Measurements from ENCODE around the gene CEP78. TPM values are rescaled to one million over a fixed set of nuclear protein-coding genes. Genes with fewer than 3 reads are reported as not detected.

The CEP78 gene
- total and polyA plus RNA-seq, 3 experiments from 2014 or later = 29.4 to 44.1 (median 37.9) TPM

DNA sequence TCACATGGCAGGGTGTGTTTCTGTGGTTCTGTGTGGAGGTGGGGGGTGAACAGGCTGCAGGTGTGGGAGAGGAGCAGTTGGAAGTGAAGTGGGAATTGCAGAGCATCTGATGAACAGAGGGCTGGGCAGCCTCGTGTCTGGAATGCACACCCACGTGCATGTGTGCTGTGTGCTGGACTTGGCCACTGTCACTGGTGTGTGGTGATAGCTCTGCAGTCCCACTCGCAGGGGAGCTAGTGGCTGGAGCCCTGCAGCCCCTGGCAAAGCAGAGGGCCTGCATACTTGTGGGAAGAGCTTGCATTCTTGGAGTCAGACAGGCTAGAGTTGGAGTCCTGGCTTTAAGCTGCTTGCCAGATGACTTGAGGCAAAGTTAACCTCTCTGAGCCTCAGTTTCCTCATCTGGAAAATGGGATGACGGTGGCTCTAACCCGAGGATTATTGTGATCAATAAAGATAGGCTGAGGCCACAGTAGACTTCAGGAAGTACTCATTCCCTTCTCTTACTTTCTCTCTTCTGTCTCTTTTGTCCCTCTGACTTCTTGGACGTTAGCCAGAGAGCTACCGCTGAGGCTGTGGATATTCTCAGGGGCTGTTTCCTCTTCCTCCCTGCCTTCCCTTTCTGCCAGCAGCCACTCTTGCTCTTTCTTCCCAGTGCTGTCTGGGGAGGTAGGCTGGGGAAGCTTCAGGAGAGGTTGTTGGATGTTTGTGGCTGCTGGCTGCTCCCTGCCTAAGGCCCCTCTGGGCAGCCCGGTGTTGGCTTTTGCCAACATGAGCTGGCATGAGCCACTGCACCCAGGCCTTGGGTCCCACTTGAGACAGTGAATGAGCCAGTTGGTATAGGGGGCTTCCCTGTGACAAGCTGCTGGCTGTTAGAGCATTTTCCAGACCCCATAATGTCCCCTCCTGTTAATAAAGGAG is 79.3 kb downstream of the CEP78 start:
- H3K36me3 Mint-ChIP-seq = peaks cover 19 to 36% (median 26%) of the 10 kb centered on the region in 3 donors

DNA sequence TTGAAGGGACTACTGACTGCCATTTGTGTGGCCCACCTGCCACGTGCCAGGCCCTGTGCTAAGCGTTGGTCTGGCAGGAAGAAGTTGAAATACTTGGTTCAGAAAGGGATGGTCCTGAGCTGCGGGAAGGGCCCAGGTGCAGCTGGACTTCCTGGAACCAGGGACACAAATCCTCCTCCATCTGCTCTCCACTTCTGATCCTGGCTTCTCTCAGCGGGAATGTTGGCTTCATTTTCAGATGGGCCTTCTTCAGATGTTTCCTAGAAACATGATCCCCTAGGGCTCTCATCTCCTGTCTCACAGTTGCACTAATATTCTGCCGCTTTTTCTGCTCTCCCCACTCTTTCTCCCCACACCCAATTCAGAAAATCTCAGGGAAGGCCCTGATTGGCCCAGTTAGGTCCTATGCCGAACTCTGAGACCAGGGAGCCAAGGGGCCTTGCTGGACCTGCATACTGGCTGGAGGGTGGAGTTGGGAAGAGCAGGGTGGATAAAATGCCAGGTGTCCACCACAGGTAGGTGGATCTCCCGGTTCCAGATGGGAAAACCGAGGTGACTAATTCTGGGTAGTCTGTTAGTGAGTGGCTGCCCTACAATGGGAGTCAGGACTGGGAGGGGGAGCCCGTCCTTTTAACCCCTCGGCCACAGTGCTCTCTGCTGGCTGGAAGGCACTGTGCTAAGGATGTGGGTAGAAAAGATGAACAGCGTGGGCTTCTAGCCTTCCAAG is 80.5 kb downstream of the CEP78 start:
- H3K4me1 ChIP-seq (ENCODE audit: insufficient read depth, low read length) = no peaks in the 10 kb centered on the region
- ChIA-PET POLR2A (no interaction called here), CTCF (no interaction called here)
- H3K27ac ChIP-seq (ENCODE audit: low read depth, low read length) = no peak overlapping the region
- Mint-ChIP-seq H3K36me3 (peaks cover 19 to 38% (median 23%) of the 10 kb centered on the region in 3 donors), H3K27ac (peak overlapping the region in 1 of 8 donors; percentile 17), H3K9me3 (no peaks in the 10 kb centered on the region), H3K4me3 (no peak overlapping the region), H3K4me1 (no peaks in the 10 kb centered on the region), H3K27me3 (no peaks in the 10 kb centered on the region)
- no peak for DNase-seq
- H3K9me3 ChIP-seq (ENCODE audit: low read length) = no peaks in the 10 kb centered on the region
- H3K36me3 ChIP-seq (ENCODE audit: insufficient read depth, low read length) = no peaks in the 10 kb centered on the region
- no peaks in the 10 kb centered on the region for H3K27me3 ChIP-seq (ENCODE audit: insufficient read depth, low read length, poor library complexity, severe bottlenecking)
- no peak overlapping the region for H3K4me3 ChIP-seq (ENCODE audit: low read length)

More for the DNA sequence above, 79.3 kb downstream of the CEP78 start:
- no peaks in the 10 kb centered on the region for H3K27me3 Mint-ChIP-seq
- no peak overlapping the region for H3K27ac ChIP-seq (ENCODE audit: low read depth, low read length)
- H3K4me1 Mint-ChIP-seq = no peaks in the 10 kb centered on the region
- H3K4me1 ChIP-seq (ENCODE audit: insufficient read depth, low read length) = no peaks in the 10 kb centered on the region
- no peaks in the 10 kb centered on the region for H3K36me3 ChIP-seq (ENCODE audit: insufficient read depth, low read length)
- ChIA-PET POLR2A (no interaction called here), CTCF (no interaction called here)
- H3K27me3 ChIP-seq (ENCODE audit: insufficient read depth, low read length, poor library complexity, severe bottlenecking) = no peaks in the 10 kb centered on the region
- no peaks in the 10 kb centered on the region for H3K9me3 ChIP-seq (ENCODE audit: low read length)
- H3K9me3 Mint-ChIP-seq = no peaks in the 10 kb centered on the region
- no peak overlapping the region for H3K4me3 ChIP-seq (ENCODE audit: low read length)
- peak overlapping the region in 3 of 8 donors; percentile 2 to 79 (median 64) for H3K27ac Mint-ChIP-seq
- no peak for DNase-seq
- peak overlapping the region in 1 of 7 donors; percentile 3 for H3K4me3 Mint-ChIP-seq

DNA sequence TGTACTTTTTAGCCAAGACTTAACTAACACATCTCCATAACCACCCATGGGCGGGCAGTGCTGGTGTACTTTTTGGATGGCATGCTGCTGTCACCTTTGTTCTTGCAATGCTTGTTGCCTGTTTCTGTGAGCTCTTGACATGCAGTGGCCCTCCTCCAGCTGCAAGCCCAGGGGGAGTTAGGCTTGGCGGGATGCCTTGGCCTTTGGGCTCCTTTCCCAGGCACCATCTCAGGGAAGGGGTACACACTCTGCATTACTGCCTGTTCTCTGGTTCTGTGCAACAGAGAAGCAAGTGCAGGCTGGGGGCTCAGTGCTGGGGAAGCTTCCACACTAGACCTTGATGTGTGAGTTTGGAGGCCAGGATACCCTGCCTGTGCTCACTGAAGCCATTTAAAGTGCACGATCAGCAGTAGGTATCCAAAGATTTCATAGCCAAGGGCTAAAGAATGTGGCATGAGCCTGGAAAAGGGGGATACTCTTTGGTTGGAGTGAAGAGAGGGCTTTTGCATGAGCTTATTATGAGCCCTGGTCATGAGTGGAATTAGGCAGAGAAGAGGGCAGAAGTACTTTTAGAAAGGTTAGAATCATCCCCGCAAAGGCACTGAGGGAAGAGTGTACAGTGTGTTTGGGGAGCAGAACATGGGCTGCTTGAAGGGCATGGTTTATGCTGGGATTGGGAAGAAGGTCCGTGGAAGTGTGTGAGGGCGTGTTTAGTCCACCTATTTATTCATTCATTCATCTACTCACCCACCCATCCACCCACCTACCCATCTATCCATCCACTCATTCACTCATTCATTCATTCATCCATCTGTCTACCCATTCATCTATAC is 83.5 kb downstream of the CEP78 start:
- Mint-ChIP-seq H3K4me1 (no peaks in the 10 kb centered on the region), H3K27me3 (no peaks in the 10 kb centered on the region), H3K4me3 (no peak overlapping the region), H3K27ac (no peak overlapping the region), H3K36me3 (peaks cover 19 to 34% (median 19%) of the 10 kb centered on the region in 3 donors), H3K9me3 (no peaks in the 10 kb centered on the region)
- ChIA-PET POLR2A (no interaction called here), CTCF (no interaction called here)
- no peaks in the 10 kb centered on the region for H3K36me3 ChIP-seq (ENCODE audit: insufficient read depth, low read length)
- H3K4me3 ChIP-seq (ENCODE audit: low read length) = no peak overlapping the region
- H3K4me1 ChIP-seq (ENCODE audit: insufficient read depth, low read length) = no peaks in the 10 kb centered on the region
- H3K9me3 ChIP-seq (ENCODE audit: low read length) = no peaks in the 10 kb centered on the region
- no peak overlapping the region for H3K27ac ChIP-seq (ENCODE audit: low read depth, low read length)
- H3K27me3 ChIP-seq (ENCODE audit: insufficient read depth, low read length, poor library complexity, severe bottlenecking) = no peaks in the 10 kb centered on the region
- DNase-seq = no peak

- Mint-ChIP-seq H3K4me3 (no peak overlapping the region), H3K4me1 (no peaks in the 10 kb centered on the region), H3K9me3 (no peaks in the 10 kb centered on the region), H3K27me3 (no peaks in the 10 kb centered on the region), H3K36me3 (peaks cover 19 to 32% (median 19%) of the 10 kb centered on the region in 3 donors), H3K27ac (no peak overlapping the region)
- no peak overlapping the region for H3K4me3 ChIP-seq (ENCODE audit: low read length)
- ChIA-PET POLR2A (no interaction called here), CTCF (no interaction called here)
- DNase-seq = no peak
- no peaks in the 10 kb centered on the region for H3K4me1 ChIP-seq (ENCODE audit: insufficient read depth, low read length)
- no peaks in the 10 kb centered on the region for H3K9me3 ChIP-seq (ENCODE audit: low read length)
- H3K36me3 ChIP-seq (ENCODE audit: insufficient read depth, low read length) = no peaks in the 10 kb centered on the region
- no peaks in the 10 kb centered on the region for H3K27me3 ChIP-seq (ENCODE audit: insufficient read depth, low read length, poor library complexity, severe bottlenecking)
- H3K27ac ChIP-seq (ENCODE audit: low read depth, low read length) = no peak overlapping the region
Observed at GRCh38 chr9:78320030-78320693, 84.3 kb downstream of the CEP78 start.

GRCh38 chr9:78320875-78321496 is 85.1 kb downstream of the CEP78 start:
- Mint-ChIP-seq H3K9me3 (no peaks in the 10 kb centered on the region), H3K27me3 (no peaks in the 10 kb centered on the region), H3K4me3 (no peak overlapping the region), H3K36me3 (peaks cover 19 to 32% (median 22%) of the 10 kb centered on the region in 3 donors), H3K4me1 (no peaks in the 10 kb centered on the region), H3K27ac (no peak overlapping the region)
- ChIA-PET POLR2A (no interaction called here), CTCF (no interaction called here)
- no peaks in the 10 kb centered on the region for H3K4me1 ChIP-seq (ENCODE audit: insufficient read depth, low read length)
- no peak for DNase-seq
- no peaks in the 10 kb centered on the region for H3K36me3 ChIP-seq (ENCODE audit: insufficient read depth, low read length)
- no peaks in the 10 kb centered on the region for H3K9me3 ChIP-seq (ENCODE audit: low read length)
- H3K27ac ChIP-seq (ENCODE audit: low read depth, low read length) = no peak overlapping the region
- no peaks in the 10 kb centered on the region for H3K27me3 ChIP-seq (ENCODE audit: insufficient read depth, low read length, poor library complexity, severe bottlenecking)
- no peak overlapping the region for H3K4me3 ChIP-seq (ENCODE audit: low read length)

GRCh38 chr9:78321505-78321904 is 85.6 kb downstream of the CEP78 start:
- Mint-ChIP-seq H3K4me1 (no peaks in the 10 kb centered on the region), H3K4me3 (no peak overlapping the region), H3K27ac (peak overlapping the region in 1 of 8 donors; percentile 14), H3K36me3 (peaks cover 19 to 31% (median 20%) of the 10 kb centered on the region in 3 donors), H3K27me3 (no peaks in the 10 kb centered on the region), H3K9me3 (no peaks in the 10 kb centered on the region)
- CTCF ChIA-PET = no interaction called here
- Histone ChIP-seq H3K27me3 (ENCODE audit: insufficient read depth, low read length, poor library complexity, severe bottlenecking) (no peaks in the 10 kb centered on the region), H3K36me3 (ENCODE audit: insufficient read depth, low read length) (no peaks in the 10 kb centered on the region), H3K27ac (ENCODE audit: low read depth, low read length) (no peak overlapping the region), H3K4me3 (ENCODE audit: low read length) (no peak overlapping the region), H3K4me1 (ENCODE audit: insufficient read depth, low read length) (no peaks in the 10 kb centered on the region), H3K9me3 (ENCODE audit: low read length) (no peaks in the 10 kb centered on the region)
- POLR2A ChIA-PET = no interaction called here
- DNase-seq = no peak

GRCh38 chr9:78324068-78324650 is 88.3 kb downstream of the CEP78 start:
- Mint-ChIP-seq H3K27ac (no peak overlapping the region), H3K27me3 (no peaks in the 10 kb centered on the region), H3K36me3 (peaks cover 13 to 19% (median 16%) of the 10 kb centered on the region in 3 donors), H3K4me1 (no peaks in the 10 kb centered on the region), H3K9me3 (no peaks in the 10 kb centered on the region), H3K4me3 (no peak overlapping the region)
- Histone ChIP-seq H3K27ac (ENCODE audit: low read depth, low read length) (no peak overlapping the region), H3K4me1 (ENCODE audit: insufficient read depth, low read length) (no peaks in the 10 kb centered on the region), H3K4me3 (ENCODE audit: low read length) (no peak overlapping the region), H3K9me3 (ENCODE audit: low read length) (no peaks in the 10 kb centered on the region), H3K27me3 (ENCODE audit: insufficient read depth, low read length, poor library complexity, severe bottlenecking) (no peaks in the 10 kb centered on the region), H3K36me3 (ENCODE audit: insufficient read depth, low read length) (no peaks in the 10 kb centered on the region)
- DNase-seq = no peak
- ChIA-PET POLR2A (no interaction called here), CTCF (interaction anchor here (0.9 kb wide), 1 partner anchor 45 kb away, joined by 3 read pairs; no protein-coding TSS in a partner anchor)
